Neuronal stem cell (in vitro differentiated cells): ENCODE measurements around the gene PIK3CG.

Experiments
- DNase-seq: peaks from one replicate; pipeline ENCODE4 v3.0.0-alpha.2; 2013; ENCODE audit warnings: low spot score
- H2AFZ ChIP-seq: one replicate; pipeline ENCODE4 v1.6.1; 2013; ENCODE audit warnings: mild to moderate bottlenecking, low read length, inconsistent platforms
- H2AK5ac ChIP-seq: 2 replicates; pipeline ENCODE4 v1.6.1; 2013; ENCODE audit warnings: low read depth, mild to moderate bottlenecking, inconsistent platforms, low read length, moderate library complexity, mixed read lengths
- H2BK120ac ChIP-seq: 2 replicates; pipeline ENCODE4 v1.6.1; 2013; ENCODE audit warnings: low read depth, mild to moderate bottlenecking, inconsistent platforms, low read length, moderate library complexity, mixed read lengths
- H2BK12ac ChIP-seq: one replicate; pipeline ENCODE4 v1.6.1; 2013; ENCODE audit warnings: low read length, inconsistent platforms
- H2BK15ac ChIP-seq: 2 replicates; pipeline ENCODE4 v1.6.1; 2013; ENCODE audit warnings: mild to moderate bottlenecking, low read length, inconsistent platforms, mixed read lengths
- H2BK5ac ChIP-seq: one replicate; pipeline ENCODE4 v1.6.1; 2013; ENCODE audit warnings: inconsistent platforms, mild to moderate bottlenecking, low read length, moderate library complexity
- H3K14ac ChIP-seq: one replicate; pipeline ENCODE4 v1.6.1; 2013; ENCODE audit warnings: low read length, inconsistent platforms
- H3K18ac ChIP-seq: 2 replicates; pipeline ENCODE4 v1.6.1; 2013; ENCODE audit warnings: low read length, inconsistent platforms
- H3K23ac ChIP-seq: 2 replicates; pipeline ENCODE4 v1.6.1; 2013; ENCODE audit warnings: low read depth, mild to moderate bottlenecking, mixed read lengths, low read length, inconsistent platforms; ENCODE audit not compliant: poor library complexity
- H3K27ac ChIP-seq: replicated peaks from 3 replicates; pipeline ENCODE4 v1.5.1; 2013; ENCODE audit warnings: low read length, inconsistent platforms
- H3K27me3 ChIP-seq, 3 experiments: 2 replicates each; pipeline ENCODE4 v1.6.1; 2013; ENCODE audit warnings: low read length in 3 of 3, mild to moderate bottlenecking in 2 of 3, inconsistent platforms in 1 of 3, low read depth in 1 of 3, mixed read lengths in 1 of 3, moderate library complexity in 1 of 3; ENCODE audit not compliant: control insufficient read depth in 3 of 3, insufficient read depth in 3 of 3
- H3K36me3 ChIP-seq, 2 donors: replicated peaks in 1 of 2; 2 replicates each; pipeline ENCODE4 v1.6.1; 2013; ENCODE audit warnings: low read length in 2 of 2; ENCODE audit not compliant: control insufficient read depth in 2 of 2, insufficient read depth in 2 of 2
- H3K4ac ChIP-seq: 2 replicates; pipeline ENCODE4 v1.6.1; 2013; ENCODE audit warnings: inconsistent platforms, mild to moderate bottlenecking, low read length, moderate library complexity
- H3K4me1 ChIP-seq, 2 donors: 1 replicate in 1 of 2; 2 replicates in 1 of 2; pipeline ENCODE4 v1.6.1; 2013; ENCODE audit warnings: low read length in 2 of 2, low read depth in 1 of 2; ENCODE audit not compliant: control insufficient read depth in 2 of 2, insufficient read depth in 1 of 2
- H3K4me2 ChIP-seq: one replicate; pipeline ENCODE4 v1.6.1; 2013; ENCODE audit warnings: mild to moderate bottlenecking, low read length, inconsistent platforms; ENCODE audit not compliant: insufficient read depth, poor library complexity, severe bottlenecking
- H3K4me3 ChIP-seq, 2 donors: 2 replicates each; pipeline ENCODE4 v1.5.1; 2013; ENCODE audit warnings: low read length in 2 of 2, mild to moderate bottlenecking in 2 of 2, inconsistent platforms in 1 of 2, moderate library complexity in 1 of 2
- H3K79me1 ChIP-seq: one replicate; pipeline ENCODE4 v1.6.1; 2013; ENCODE audit warnings: low read depth, mild to moderate bottlenecking, inconsistent platforms, low read length, moderate library complexity
- H3K9ac ChIP-seq: one replicate; pipeline ENCODE4 v1.6.1; 2013; ENCODE audit warnings: mild to moderate bottlenecking, low read depth, low read length, inconsistent platforms; ENCODE audit not compliant: poor library complexity
- H3K9me3 ChIP-seq, 2 donors: replicated peaks in 1 of 2; 2 replicates each; pipeline versions ENCODE3 to v1.6.1; 2013; ENCODE audit warnings: low read length in 2 of 2, mild to moderate bottlenecking in 2 of 2, inconsistent platforms in 1 of 2, low read depth in 1 of 2, mixed read lengths in 1 of 2, moderate library complexity in 1 of 2; ENCODE audit not compliant: control insufficient read depth in 2 of 2, insufficient read depth in 1 of 2
- H4K8ac ChIP-seq: one replicate; pipeline ENCODE4 v1.6.1; 2013; ENCODE audit warnings: low read depth, mild to moderate bottlenecking, inconsistent platforms, low read length, moderate library complexity
- H4K91ac ChIP-seq: one replicate; pipeline ENCODE4 v1.6.1; 2013; ENCODE audit warnings: low read length, low read depth, mild to moderate bottlenecking, inconsistent platforms; ENCODE audit not compliant: poor library complexity
- WGBS, 2 donors: extraction: QIAGEN DNeasy Blood & Tissue Kit; methylation state at CpG; one replicate each; pipeline ENCODE4 v1.1.7; 2013; ENCODE audit warnings: missing lambda C conversion rate in 2 of 2, mixed read lengths in 1 of 2; ENCODE audit not compliant: insufficient read length in 2 of 2, insufficient replicate concordance in 1 of 2; ENCODE audit errors: extremely low coverage in 2 of 2; 5-methylcytosine and 5-hydroxymethylcytosine counted together

The PIK3CG gene

DNA sequence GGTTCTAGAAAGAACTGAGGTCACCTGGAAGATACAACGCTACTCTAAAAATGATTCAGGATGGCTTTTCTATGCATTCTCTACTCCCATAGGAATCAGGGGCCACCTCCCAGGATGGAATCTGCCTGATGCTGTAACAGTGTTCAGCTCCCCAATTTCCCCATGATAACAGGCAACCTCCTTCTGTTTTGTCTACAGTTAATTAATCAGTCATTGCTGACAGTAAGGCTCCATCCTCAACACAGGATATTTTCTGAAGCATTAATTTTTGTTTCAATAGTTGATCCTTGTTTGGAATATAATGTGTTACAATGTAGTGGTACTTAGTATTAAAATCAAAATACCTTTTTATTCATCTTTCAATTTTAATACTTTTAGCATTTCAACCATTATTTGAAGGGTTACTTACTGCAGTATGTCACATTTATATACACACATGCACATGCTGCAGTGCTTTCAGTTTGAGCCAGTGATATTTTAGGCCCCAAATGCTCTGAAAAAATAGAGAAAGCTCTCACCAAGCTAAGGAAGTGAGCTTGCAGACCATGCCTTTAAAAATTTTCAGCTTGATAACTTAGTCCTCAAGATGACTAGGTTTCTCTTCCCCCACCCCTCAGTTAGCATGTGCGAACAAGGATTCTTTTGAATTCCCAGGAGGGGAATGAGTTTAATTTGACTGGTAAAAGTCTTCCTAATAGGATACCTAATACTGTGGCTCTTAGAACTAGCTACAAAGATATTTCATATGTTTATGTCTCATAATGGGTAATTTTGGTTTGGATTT lies 592 bp upstream of the PIK3CG start:
- Histone ChIP-seq H3K27ac (no peak overlapping the region), H3K18ac (no peak overlapping the region), H3K9me3 (no peaks in the 10 kb centered on the region), H4K8ac (no peak overlapping the region), H3K4me2 (no peak overlapping the region), H3K27me3 (no peaks in the 10 kb centered on the region), H3K36me3 (no peaks in the 10 kb centered on the region), H3K79me1 (no peaks in the 10 kb centered on the region), H2BK5ac (no peak overlapping the region), H3K4ac (no peak overlapping the region), H3K4me3 (no peak overlapping the region), H4K91ac (no peak overlapping the region), H3K9ac (no peak overlapping the region), H2BK12ac (no peak overlapping the region), H3K23ac (no peak overlapping the region), H3K4me1 (no peaks in the 10 kb centered on the region), H2BK15ac (no peak overlapping the region), H2BK120ac (no peak overlapping the region), H2AK5ac (no peak overlapping the region), H3K14ac (no peak overlapping the region), H2AFZ (peak overlapping the region; percentile 32)
- no peak for DNase-seq
- no CpG with 5 or more reads among the region's 2 CpGs for WGBS, 2 donors

DNA sequence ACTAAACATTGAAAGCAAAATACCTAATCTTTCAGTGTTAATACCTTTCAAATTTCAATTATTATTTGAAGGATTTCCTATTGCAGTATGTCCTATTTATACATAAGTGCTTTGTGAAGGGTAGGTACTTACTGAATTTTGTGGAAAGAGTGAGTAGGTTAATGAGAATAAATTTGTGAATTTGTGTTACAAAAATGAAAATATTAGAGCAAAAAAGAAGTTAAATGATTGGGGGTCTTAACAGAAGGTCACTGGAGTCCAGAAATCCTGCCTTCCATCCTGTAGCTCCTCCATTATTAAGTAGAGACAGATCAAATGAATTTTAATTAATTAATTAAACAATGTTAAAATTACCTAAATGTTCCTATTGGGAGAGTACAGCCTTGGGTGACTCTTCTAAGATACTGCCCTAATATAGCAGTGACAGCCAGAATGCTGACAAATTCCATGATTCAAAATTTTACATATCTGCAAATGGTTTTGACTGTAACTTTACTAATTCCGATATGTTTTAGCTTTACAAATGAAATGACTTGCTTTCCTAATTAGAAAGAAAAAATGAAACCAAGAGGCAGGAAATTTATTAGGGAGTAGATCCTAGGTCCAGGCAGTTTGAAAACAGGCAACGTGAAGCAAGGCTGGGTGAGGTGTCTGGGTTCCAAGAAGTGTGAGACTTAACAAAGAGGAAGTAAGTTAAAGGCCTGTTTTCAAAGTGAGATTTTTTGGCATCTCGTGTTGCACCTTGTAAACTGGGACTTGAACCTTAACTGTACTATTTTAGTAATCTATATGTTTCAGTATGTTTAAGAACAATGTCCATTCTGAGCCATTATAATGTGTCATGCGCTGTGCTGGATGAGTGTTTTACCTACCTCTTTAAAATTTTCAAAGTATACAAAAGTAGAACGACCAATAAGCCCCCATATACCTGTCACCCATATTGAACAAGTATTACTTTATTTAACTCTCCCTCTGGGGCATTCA lies 1.5 kb downstream of the PIK3CG start:
- Histone ChIP-seq H4K91ac (no peak overlapping the region), H2BK120ac (no peak overlapping the region), H3K36me3 (no peaks in the 10 kb centered on the region), H3K23ac (no peak overlapping the region), H3K79me1 (no peaks in the 10 kb centered on the region), H3K4me2 (no peak overlapping the region), H3K9ac (no peak overlapping the region), H3K9me3 (no peaks in the 10 kb centered on the region), H3K4me3 (no peak overlapping the region), H4K8ac (no peak overlapping the region), H2AK5ac (no peak overlapping the region), H3K4ac (no peak overlapping the region), H3K27me3 (no peaks in the 10 kb centered on the region), H2BK15ac (no peak overlapping the region), H3K18ac (no peak overlapping the region), H2BK12ac (no peak overlapping the region), H2AFZ (no peak overlapping the region), H3K14ac (no peak overlapping the region), H2BK5ac (no peak overlapping the region), H3K27ac (no peak overlapping the region), H3K4me1 (no peaks in the 10 kb centered on the region)
- no CpG with 5 or more reads among the region's 5 CpGs for WGBS, 2 donors
- DNase-seq = no peak

DNA sequence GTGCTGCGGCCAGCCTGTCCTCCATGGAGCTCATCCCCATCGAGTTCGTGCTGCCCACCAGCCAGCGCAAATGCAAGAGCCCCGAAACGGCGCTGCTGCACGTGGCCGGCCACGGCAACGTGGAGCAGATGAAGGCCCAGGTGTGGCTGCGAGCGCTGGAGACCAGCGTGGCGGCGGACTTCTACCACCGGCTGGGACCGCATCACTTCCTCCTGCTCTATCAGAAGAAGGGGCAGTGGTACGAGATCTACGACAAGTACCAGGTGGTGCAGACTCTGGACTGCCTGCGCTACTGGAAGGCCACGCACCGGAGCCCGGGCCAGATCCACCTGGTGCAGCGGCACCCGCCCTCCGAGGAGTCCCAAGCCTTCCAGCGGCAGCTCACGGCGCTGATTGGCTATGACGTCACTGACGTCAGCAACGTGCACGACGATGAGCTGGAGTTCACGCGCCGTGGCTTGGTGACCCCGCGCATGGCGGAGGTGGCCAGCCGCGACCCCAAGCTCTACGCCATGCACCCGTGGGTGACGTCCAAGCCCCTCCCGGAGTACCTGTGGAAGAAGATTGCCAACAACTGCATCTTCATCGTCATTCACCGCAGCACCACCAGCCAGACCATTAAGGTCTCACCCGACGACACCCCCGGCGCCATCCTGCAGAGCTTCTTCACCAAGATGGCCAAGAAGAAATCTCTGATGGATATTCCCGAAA lies 2.7 kb downstream of the PIK3CG start:
- no peak overlapping the region for H2AFZ ChIP-seq
- DNase-seq = no peak
- no peak overlapping the region for H2BK15ac ChIP-seq
- H3K27me3 ChIP-seq = no peaks in the 10 kb centered on the region
- no peak overlapping the region for H2BK5ac ChIP-seq
- H3K9ac ChIP-seq = peak overlapping the region; percentile 47
- no peak overlapping the region for H4K8ac ChIP-seq
- no peak overlapping the region for H2BK120ac ChIP-seq
- H2AK5ac ChIP-seq = peak overlapping the region; percentile 40
- no peak overlapping the region for H3K18ac ChIP-seq
- H3K4me3 ChIP-seq = no peak overlapping the region
- no CpG with 5 or more reads among the region's 54 CpGs for WGBS, 2 donors
- no peaks in the 10 kb centered on the region for H3K79me1 ChIP-seq
- no peak overlapping the region for H3K4me2 ChIP-seq
- no peaks in the 10 kb centered on the region for H3K4me1 ChIP-seq
- H3K14ac ChIP-seq = peak overlapping the region; percentile 43
- no peak overlapping the region for H2BK12ac ChIP-seq
- no peaks in the 10 kb centered on the region for H3K36me3 ChIP-seq
- peak overlapping the region; percentile 82 for H3K23ac ChIP-seq
- H3K9me3 ChIP-seq = no peaks in the 10 kb centered on the region
- no peak overlapping the region for H3K27ac ChIP-seq
- H4K91ac ChIP-seq = no peak overlapping the region
- H3K4ac ChIP-seq = no peak overlapping the region
